HG02763 (cell line): ENCODE results near the gene ZNF230.
A peak's percentile ranks its signal among the peaks of the same experiment; 100 is the strongest.

Source experiments
- ATAC-seq: cut with Tn5 transposase; IDR thresholded peaks from one replicate; pipeline ENCODE4 v1.9.1; 2021; ENCODE audit warnings: mild to moderate bottlenecking, moderate library complexity; ENCODE audit not compliant: unreplicated experiment

ZNF230 gene

GRCh38 chr19:44032001-44032610 lies 29.3 kb downstream of the ZNF230 start:
- no peak for ATAC-seq

- ATAC-seq = no peak
Observed at GRCh38 chr19:44042147-44042546, 39.4 kb downstream of the ZNF230 start.

- ATAC-seq = no peak
Observed at GRCh38 chr19:44050740-44051649, 48.2 kb downstream of the ZNF230 start.

GRCh38 chr19:44051650-44052402 lies 49.1 kb downstream of the ZNF230 start, which contains the start of gene ZNF223:
TSS of gene ZNF223 (plus strand) at chr19:44052036. CDS start at chr19:44055177, 3,141 bp downstream.
- peak; percentile 78 for ATAC-seq

GRCh38 chr19:44055870-44056269 lies 53.1 kb downstream of the ZNF230 start:
- no peak for ATAC-seq

- no peak for ATAC-seq
Observed at GRCh38 chr19:44059229-44059628, 56.5 kb downstream of the ZNF230 start.

- ATAC-seq = no peak
Observed at GRCh38 chr19:44061038-44061437, 58.3 kb downstream of the ZNF230 start.
